Fibroblast of mammary gland (primary cell): ENCODE measurements around the gene PRAMEF11.
A peak's percentile ranks its signal among the peaks of the same experiment; 100 is the strongest.
"Not testable (repeated sequence)": the region's sequence is repeated elsewhere in the genome, so short reads cannot be mapped to it uniquely, and the experiment has no call there.

Experiments
- DNase-seq: peaks from one replicate; pipeline ENCODE4 v3.0.0-alpha.2; 2010; ENCODE audit warnings: low read depth
- H3K4me3 ChIP-seq: 2 replicates; pipeline ENCODE4 v1.5.1; 2011; ENCODE audit warnings: low read depth, mild to moderate bottlenecking, low read length, moderate library complexity; ENCODE audit not compliant: control insufficient read depth
- TF ChIP-seq, protein P1 (sequence below): conservative IDR thresholded peaks from 2 replicates; pipeline ENCODE4 v1.5.1; 2011; ENCODE audit warnings: low read depth, low read length, inconsistent platforms; ENCODE audit not compliant: control insufficient read depth, insufficient read depth

PRAMEF11 gene

DNA sequence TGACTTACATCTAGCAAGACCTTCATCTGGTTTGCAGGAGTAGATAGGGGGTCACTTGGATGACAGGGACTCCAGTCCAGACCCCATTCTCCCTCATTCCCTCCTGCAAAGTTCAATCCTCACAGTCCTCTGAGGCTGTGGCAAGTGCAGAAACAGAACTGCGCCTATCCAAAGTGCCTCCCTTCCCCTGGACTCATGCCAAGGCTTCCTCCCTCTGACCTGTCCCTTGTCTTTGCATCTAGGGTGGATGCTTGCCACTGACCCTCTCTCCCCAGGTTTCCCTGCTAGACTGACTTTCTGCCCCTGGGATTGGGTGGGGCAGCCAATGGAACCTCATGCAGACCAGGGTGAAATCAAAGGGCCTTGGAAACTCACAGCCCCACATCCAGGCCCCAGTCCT, 21.3 kb downstream of the PRAMEF11 start:
- no peak for DNase-seq
- TF ChIP-seq, protein P1, sequence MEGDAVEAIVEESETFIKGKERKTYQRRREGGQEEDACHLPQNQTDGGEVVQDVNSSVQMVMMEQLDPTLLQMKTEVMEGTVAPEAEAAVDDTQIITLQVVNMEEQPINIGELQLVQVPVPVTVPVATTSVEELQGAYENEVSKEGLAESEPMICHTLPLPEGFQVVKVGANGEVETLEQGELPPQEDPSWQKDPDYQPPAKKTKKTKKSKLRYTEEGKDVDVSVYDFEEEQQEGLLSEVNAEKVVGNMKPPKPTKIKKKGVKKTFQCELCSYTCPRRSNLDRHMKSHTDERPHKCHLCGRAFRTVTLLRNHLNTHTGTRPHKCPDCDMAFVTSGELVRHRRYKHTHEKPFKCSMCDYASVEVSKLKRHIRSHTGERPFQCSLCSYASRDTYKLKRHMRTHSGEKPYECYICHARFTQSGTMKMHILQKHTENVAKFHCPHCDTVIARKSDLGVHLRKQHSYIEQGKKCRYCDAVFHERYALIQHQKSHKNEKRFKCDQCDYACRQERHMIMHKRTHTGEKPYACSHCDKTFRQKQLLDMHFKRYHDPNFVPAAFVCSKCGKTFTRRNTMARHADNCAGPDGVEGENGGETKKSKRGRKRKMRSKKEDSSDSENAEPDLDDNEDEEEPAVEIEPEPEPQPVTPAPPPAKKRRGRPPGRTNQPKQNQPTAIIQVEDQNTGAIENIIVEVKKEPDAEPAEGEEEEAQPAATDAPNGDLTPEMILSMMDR: no peak
- no peak overlapping the region for H3K4me3 ChIP-seq

DNA sequence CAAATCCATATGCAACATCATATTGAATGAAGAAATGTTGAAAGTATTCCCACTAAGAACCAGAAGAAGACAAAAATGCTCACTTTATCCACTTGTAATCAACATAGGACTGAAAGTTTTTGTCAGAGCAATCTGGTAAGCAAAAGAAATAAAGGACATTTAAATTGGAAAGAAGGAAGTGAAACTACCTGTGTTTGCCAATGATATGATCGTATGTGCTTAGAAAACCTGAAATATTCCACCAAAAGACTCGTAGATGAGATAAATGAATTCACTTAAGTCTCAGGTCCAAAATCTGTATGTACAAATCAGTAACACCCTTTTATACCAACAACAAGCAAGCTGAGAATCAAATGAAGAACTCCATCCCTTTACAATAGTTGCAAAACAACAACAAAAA, 31.5 kb downstream of the PRAMEF11 start:
- no peak for DNase-seq
- TF ChIP-seq, protein P1: no peak
- no peak overlapping the region for H3K4me3 ChIP-seq

DNA sequence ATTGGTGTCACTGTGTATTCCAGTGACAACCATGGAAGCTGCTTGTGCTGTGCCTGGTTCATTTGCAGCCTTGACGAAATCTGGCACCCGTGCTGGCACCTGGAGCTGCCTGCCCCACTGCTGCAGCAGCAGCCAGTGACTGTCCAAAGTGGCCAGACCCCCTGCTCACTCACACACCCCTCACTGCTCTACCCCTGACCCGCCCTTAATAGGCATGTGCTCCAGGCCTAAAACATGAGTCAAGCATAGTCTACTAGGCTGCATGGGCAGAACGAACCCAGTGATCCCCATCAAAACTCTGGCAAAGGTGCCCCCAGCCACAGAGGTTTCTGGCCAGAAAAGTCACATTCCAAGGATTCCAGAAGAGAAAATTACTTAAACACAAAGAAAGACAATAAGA, 32.3 kb downstream of the PRAMEF11 start:
- TF ChIP-seq, protein P1: no peak
- H3K4me3 ChIP-seq: no peak overlapping the region
- no peak for DNase-seq

DNA sequence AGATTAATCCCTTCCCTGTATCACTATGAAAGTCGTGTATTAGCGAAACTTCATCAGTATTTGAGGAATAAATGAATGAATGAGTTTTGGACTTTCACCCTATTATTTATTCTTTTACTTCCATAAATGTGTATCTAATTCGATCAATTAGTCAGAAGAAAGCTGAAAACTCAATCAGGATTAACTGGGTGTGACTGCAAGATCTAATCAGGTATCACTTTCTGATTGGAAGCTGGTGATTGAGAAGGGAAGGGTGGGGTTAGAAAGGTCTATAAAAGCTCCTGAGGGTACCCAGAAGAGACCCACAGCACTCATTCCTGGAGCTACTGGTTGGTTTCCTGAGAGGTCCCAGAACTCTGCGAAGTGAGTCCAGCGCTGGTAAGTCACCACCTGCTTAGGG, 40.1 kb downstream of the PRAMEF11 start, which contains the start of gene PRAMEF1:
PRAMEF1 (plus strand) TSS at position 301 of the 400 bp plus-strand sequence. CDS start 1,831 bp downstream, outside the sequence.
- H3K4me3 ChIP-seq, DNase-seq: not testable (repeated sequence)

DNA sequence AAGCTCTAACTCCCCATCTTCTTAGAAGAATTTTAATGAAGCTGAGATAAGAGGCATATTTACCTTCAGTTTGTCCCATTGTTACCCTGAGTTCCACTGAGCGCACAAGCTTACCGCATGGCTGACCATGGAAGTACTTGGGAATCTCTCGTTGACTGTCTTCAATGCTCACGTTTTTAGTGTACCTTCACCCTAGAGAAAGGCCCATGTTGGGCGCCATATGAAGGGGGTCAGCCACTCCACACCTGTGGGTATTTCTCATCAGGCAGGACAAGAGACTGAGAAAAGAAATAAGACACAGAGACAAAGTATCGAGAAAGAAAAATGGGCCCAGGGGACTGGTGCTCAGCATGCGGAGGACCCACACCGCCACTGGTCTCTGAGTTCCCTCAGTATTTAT, 46.5 kb downstream of the PRAMEF11 start:
- H3K4me3 ChIP-seq: not testable (repeated sequence)
- peak; percentile 1 for DNase-seq

DNA sequence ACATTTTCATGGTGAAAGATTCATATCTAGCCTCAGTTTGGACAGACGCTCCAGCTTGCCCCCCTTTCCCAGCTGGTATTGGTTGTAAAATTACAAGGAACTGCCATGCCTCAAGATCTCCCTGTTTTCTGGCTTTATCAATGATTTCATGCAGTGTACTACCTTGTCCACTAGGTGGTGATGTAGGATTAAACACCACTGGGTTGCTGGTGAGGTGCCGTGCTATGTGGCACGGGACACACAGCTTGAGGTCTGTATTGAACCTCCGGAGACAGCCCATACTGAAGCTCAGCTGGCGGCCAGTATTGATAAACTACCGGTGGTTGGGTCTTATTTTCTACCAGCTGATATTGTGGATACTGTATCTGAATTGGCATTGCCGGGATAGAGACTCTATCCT, 47.4 kb downstream of the PRAMEF11 start:
- not testable (repeated sequence) for H3K4me3 ChIP-seq, DNase-seq

DNA sequence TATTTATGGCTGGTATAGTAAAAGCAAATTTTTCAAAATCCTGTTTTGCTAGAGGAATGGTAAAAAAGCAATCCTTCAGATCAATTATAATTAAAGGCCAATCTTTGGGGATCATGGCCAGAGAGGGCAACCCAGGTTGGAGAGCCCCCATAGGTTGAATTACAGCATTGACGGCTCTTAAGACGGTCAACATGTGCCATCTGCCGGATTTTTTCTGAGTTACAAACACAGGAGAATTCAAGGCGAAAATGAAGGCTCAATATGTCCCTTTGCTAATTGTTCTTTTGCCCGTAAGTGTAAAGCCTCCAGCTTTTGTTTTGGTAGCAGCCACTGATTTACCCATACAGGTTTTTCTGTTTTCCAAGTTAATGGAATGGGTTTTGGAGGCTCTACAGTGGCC, 49.7 kb downstream of the PRAMEF11 start:
- not testable (repeated sequence) for H3K4me3 ChIP-seq, DNase-seq

DNA sequence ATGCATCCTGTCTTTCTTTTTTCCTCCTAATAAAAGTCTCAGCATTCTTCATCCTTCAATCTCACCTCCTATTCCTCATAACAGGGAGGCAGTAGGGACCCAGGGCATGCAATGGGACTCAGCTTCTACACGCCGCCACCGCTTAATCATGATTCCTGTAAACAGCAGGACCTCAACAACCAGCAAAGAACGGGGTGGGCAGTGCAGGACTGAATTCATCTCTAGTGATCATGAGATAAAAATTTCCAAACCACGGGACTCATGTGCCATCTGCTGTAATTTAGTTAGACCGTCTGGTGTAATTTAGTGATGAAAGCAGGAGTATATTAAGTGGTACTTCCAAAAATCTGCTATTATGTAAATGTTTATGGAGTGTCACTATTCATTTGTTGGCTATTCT, 52.3 kb downstream of the PRAMEF11 start:
- H3K4me3 ChIP-seq: no peak overlapping the region
- no peak for DNase-seq
- TF ChIP-seq, protein P1: no peak

DNA sequence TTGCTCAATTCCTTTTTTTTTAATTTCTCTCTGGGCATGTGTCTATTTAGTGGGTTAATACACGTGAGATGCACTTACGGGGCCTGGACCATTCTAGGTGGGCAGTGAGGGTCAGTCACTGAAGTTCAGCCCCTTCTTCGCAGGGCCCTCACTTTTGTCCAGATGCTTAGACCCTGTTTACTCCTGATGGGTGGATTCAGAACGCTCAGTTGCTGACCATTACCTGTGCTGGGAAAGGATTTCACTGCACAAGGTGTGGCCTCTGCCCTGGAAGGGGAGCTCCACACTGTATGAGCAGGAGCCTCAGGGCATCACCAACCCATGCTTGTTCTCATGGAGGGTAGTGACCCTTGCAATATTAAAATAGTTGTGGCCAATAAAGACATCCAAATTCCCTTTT, 53.1 kb downstream of the PRAMEF11 start:
- TF ChIP-seq, protein P1: no peak
- no peak for DNase-seq
- H3K4me3 ChIP-seq: no peak overlapping the region
